ENCODE data around the gene DLG4.

The DLG4 gene

DNA sequence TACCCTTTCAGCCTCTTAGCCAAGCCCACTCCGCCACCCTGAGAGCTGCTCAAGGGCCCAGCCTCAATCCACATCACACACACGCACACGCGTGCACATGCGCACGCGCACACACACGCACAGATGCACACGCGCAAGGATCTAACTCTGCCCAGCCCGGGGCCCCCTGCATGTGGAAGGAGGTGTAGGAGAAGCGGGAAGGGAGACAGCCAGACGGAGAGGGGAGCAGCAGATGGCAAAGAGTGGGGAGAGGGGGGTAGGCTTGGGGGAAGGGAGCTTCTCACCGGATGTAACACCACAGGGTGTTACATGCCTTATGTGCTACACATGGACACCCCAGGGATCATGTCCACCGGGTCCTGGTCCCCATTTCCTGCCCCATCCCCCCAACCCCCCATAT is 15.3 kb downstream of the DLG4 start:
- Histone ChIP-seq H2AFZ (no peak overlapping the region), H3K27ac (no peak overlapping the region), H3K9me3 (ENCODE audit: control insufficient read depth, low read length) (no peaks in the 10 kb centered on the region), H3K36me3 (ENCODE audit: control insufficient read depth, insufficient read depth, low read length) (no peaks in the 10 kb centered on the region), H3K79me2 (no peaks in the 10 kb centered on the region), H3K4me3 (ENCODE audit: low read depth, low read length) (no peak overlapping the region), H3K9ac (no peak overlapping the region), H3K4me1 (peaks cover 4% of the 10 kb centered on the region), H3K4me2 (ENCODE audit: low read length) (peak overlapping the region; percentile 59), H3K27me3 (ENCODE audit: control insufficient read depth, insufficient read depth, low read length) (no peaks in the 10 kb centered on the region)
- TF ChIP-seq CTCF (IDR thresholded peaks at IDR 0.05): no peak

GRCh38 chr17:7203391-7203790 is 16.2 kb downstream of the DLG4 start:
- H3K4me1 ChIP-seq: peaks cover 4% of the 10 kb centered on the region
- no peak for TF ChIP-seq CTCF (IDR thresholded peaks at IDR 0.05)
- no peak overlapping the region for H3K4me3 ChIP-seq (ENCODE audit: low read depth, low read length)
- H3K27me3 ChIP-seq (ENCODE audit: control insufficient read depth, insufficient read depth, low read length): no peaks in the 10 kb centered on the region
- no peak overlapping the region for H2AFZ ChIP-seq
- no peak overlapping the region for H3K27ac ChIP-seq
- no peaks in the 10 kb centered on the region for H3K36me3 ChIP-seq (ENCODE audit: control insufficient read depth, insufficient read depth, low read length)
- H3K9me3 ChIP-seq (ENCODE audit: control insufficient read depth, low read length): no peaks in the 10 kb centered on the region
- H3K9ac ChIP-seq: no peak overlapping the region
- H3K79me2 ChIP-seq: no peaks in the 10 kb centered on the region
- H3K4me2 ChIP-seq (ENCODE audit: low read length): no peak overlapping the region

GRCh38 chr17:7196651-7197401 is 22.8 kb downstream of the DLG4 start:
- Histone ChIP-seq H3K27ac (no peak overlapping the region), H3K79me2 (no peaks in the 10 kb centered on the region), H3K9me3 (ENCODE audit: control insufficient read depth, low read length) (no peaks in the 10 kb centered on the region), H3K36me3 (ENCODE audit: control insufficient read depth, insufficient read depth, low read length) (no peaks in the 10 kb centered on the region), H3K27me3 (ENCODE audit: control insufficient read depth, insufficient read depth, low read length) (no peaks in the 10 kb centered on the region), H2AFZ (no peak overlapping the region), H3K4me2 (ENCODE audit: low read length) (no peak overlapping the region), H3K4me1 (no peaks in the 10 kb centered on the region), H3K9ac (no peak overlapping the region), H3K4me3 (ENCODE audit: low read depth, low read length) (no peak overlapping the region)
- TF ChIP-seq CTCF (IDR thresholded peaks at IDR 0.05): no peak

DNA sequence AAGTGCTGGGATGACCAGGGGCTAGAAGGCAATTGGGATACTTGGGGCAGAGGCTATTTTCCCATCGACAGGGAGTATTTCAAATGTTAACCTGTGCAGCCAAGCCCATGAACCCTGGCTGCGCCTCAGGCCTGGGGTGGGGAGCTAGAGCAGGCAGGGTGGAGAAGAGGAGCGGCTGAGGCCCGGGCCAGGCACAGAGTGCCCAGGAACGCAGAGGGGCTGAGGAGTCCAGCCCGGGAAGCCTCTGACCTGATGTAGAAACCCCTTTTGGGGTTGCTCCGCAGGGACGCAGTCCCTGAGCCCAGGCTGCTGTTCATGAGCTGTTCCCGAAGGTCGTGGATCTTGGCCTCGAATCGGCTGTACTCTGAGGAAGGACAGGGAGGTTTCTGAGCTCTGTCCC is 23.7 kb downstream of the DLG4 start:
- Histone ChIP-seq H3K27me3 (ENCODE audit: control insufficient read depth, insufficient read depth, low read length) (no peaks in the 10 kb centered on the region), H3K4me2 (ENCODE audit: low read length) (no peak overlapping the region), H3K27ac (no peak overlapping the region), H3K36me3 (ENCODE audit: control insufficient read depth, insufficient read depth, low read length) (no peaks in the 10 kb centered on the region), H2AFZ (no peak overlapping the region), H3K4me1 (no peaks in the 10 kb centered on the region), H3K79me2 (no peaks in the 10 kb centered on the region), H3K9ac (no peak overlapping the region), H3K9me3 (ENCODE audit: control insufficient read depth, low read length) (no peaks in the 10 kb centered on the region), H3K4me3 (ENCODE audit: low read depth, low read length) (no peak overlapping the region)
- no peak for TF ChIP-seq CTCF (IDR thresholded peaks at IDR 0.05)
